GM12878 (cell line): ENCODE measurements around the gene SORBS1. TPM values are rescaled to one million over a fixed set of nuclear protein-coding genes. Genes with fewer than 3 reads are reported as not detected.

ENCODE experiments used
- ATAC-seq: fragments of 200-7000 bp; cut with Tn5 transposase; 3 replicates; pipeline ENCODE4 v1.9.1; 2020; ENCODE audit warnings: mild to moderate bottlenecking, moderate library complexity
- BruUV-seq: library from RNA; stranded (reverse); fragments of 400-500 nt; replicated peaks from 2 replicates; lab custom pipeline; 2021; lab: Mats Ljungman, UMichigan
- CTCF ChIA-PET: fragments of 300-600 bp; sonication (Branson Sonifier 250); formaldehyde crosslinking; extraction: SDS; loops from one replicate; lab custom pipeline; 2021; ENCODE audit warnings: inconsistent platforms; lab: Yijun Ruan, JAX
- POLR2A ChIA-PET: fragments of 350-600 bp; formaldehyde crosslinking; extraction: SDS; loops from one replicate; lab custom pipeline; 2021; ENCODE audit warnings: inconsistent platforms; lab: Charles Lee
- RAD21 ChIA-PET: fragments of 300-600 bp; sonication (Branson Sonifier 250); formaldehyde crosslinking; loops from one replicate; lab custom pipeline; 2023; ENCODE audit warnings: antibody characterized with exemption; ENCODE audit not compliant: unreplicated experiment; lab: Charles Lee
- SMC1A ChIA-PET: fragments of 300-600 bp; sonication (Branson Sonifier 250); formaldehyde crosslinking; loops from one replicate; lab custom pipeline; 2023; ENCODE audit not compliant: unreplicated experiment, uncharacterized antibody; lab: Charles Lee
- DNase-seq: peaks from one replicate; pipeline ENCODE4 v3.0.0-alpha.2; 2011; ENCODE audit warnings: low read depth, low spot score
- FAIRE-seq: peaks from 3 replicates; lab custom pipeline; 2011; peaks lifted over from hg19 to GRCh38; lab: Jason Lieb, UNC
- H2AFZ ChIP-seq: 2 replicates; pipeline ENCODE4 v1.6.0; 2011; ENCODE audit warnings: low read depth, low read length, control low read depth; ENCODE audit not compliant: control insufficient read depth
- H3K27ac ChIP-seq: 2 replicates; pipeline ENCODE4 v1.5.1; 2011; ENCODE audit warnings: control low read depth; ENCODE audit not compliant: control insufficient read depth, insufficient read depth
- H3K27me3 ChIP-seq, 2 experiments: replicated peaks in 1 of 2; 2 replicates each; pipeline versions ENCODE4 v1.6.0 to v1.6.1; 2011; ENCODE audit warnings: low read length in 1 of 2; ENCODE audit not compliant: control insufficient read depth in 2 of 2, insufficient read depth in 2 of 2
- H3K36me3 ChIP-seq, 2 experiments: 2 replicates each; pipeline ENCODE4 v1.5.1; 2011; ENCODE audit warnings: low read length in 1 of 2; ENCODE audit not compliant: control insufficient read depth in 2 of 2, insufficient read depth in 2 of 2
- H3K4me1 ChIP-seq: 2 replicates; pipeline ENCODE4 v1.6.1; 2011; ENCODE audit warnings: mild to moderate bottlenecking, low read length, moderate library complexity, mixed read lengths; ENCODE audit not compliant: control insufficient read depth, insufficient read depth
- H3K4me2 ChIP-seq: 2 replicates; pipeline ENCODE4 v1.6.0; 2011; ENCODE audit warnings: control low read depth; ENCODE audit not compliant: control insufficient read depth, insufficient read depth
- H3K4me3 ChIP-seq: fragments of 200-600 bp; sonication (generic); 2 replicates; pipeline ENCODE4 v1.5.1; 2016
- H3K79me2 ChIP-seq: 2 replicates; pipeline ENCODE4 v1.6.0; 2011; ENCODE audit warnings: low read length; ENCODE audit not compliant: control insufficient read depth, insufficient read depth
- H3K9ac ChIP-seq: 2 replicates; pipeline ENCODE4 v1.8.0; 2011; ENCODE audit warnings: low read length, control low read depth, mixed read lengths; ENCODE audit not compliant: control insufficient read depth, insufficient read depth
- H3K9me3 ChIP-seq: replicated peaks from 3 replicates; pipeline ENCODE4 v1.5.1; 2011; ENCODE audit warnings: mild to moderate bottlenecking, low read length; ENCODE audit not compliant: control insufficient read depth, insufficient read depth
- H4K20me1 ChIP-seq: 2 replicates; pipeline ENCODE4 v1.6.0; 2011; ENCODE audit not compliant: control insufficient read depth, insufficient read depth
- BCL11A ChIP-seq: IDR thresholded peaks from 2 replicates; pipeline ENCODE4 v1.6.1; 2011; ENCODE audit warnings: low read depth, low read length
- CBFB ChIP-seq: IDR thresholded peaks from 2 replicates; pipeline ENCODE4 v1.6.1; 2016; ENCODE audit warnings: antibody characterized with exemption, low read depth
- CHD1 ChIP-seq: IDR thresholded peaks from 2 replicates; pipeline ENCODE4 v1.6.1; 2012; ENCODE audit warnings: low read depth, low read length, improper control_type of control experiment
- EED ChIP-seq: sonication (generic); IDR thresholded peaks from 2 replicates; pipeline ENCODE4 v1.6.1; 2016; ENCODE audit warnings: antibody characterized with exemption, low read depth
- FOXM1 ChIP-seq: IDR thresholded peaks from 2 replicates; pipeline ENCODE4 v1.6.1; 2012; ENCODE audit warnings: low read depth, mild to moderate bottlenecking, inconsistent platforms, low read length, moderate library complexity
- HDAC6 ChIP-seq: fragments of 200-600 bp; sonication (generic); IDR thresholded peaks from one replicate; pipeline ENCODE4 v1.8.0; 2017; ENCODE audit warnings: antibody characterized with exemption; ENCODE audit not compliant: unreplicated experiment
- IKZF1 ChIP-seq: fragments of 450-650 bp; conservative IDR thresholded peaks from 2 replicates; pipeline ENCODE4 v1.6.1; 2017; ENCODE audit warnings: antibody characterized with exemption, mild to moderate bottlenecking
- JUNB ChIP-seq: IDR thresholded peaks from 2 replicates; pipeline ENCODE4 v1.6.1; 2016; ENCODE audit warnings: antibody characterized with exemption, mild to moderate bottlenecking
- KLF5 ChIP-seq: fragments of 450-650 bp; IDR thresholded peaks from 2 replicates; pipeline ENCODE4 v1.6.1; 2014; ENCODE audit warnings: mild to moderate bottlenecking; ENCODE audit not compliant: partially characterized antibody
- MYC ChIP-seq: IDR thresholded peaks from 2 replicates; pipeline ENCODE4 v1.6.1; 2011; ENCODE audit warnings: mild to moderate bottlenecking, low read length, moderate library complexity, inconsistent platforms; ENCODE audit not compliant: insufficient read depth, insufficient replicate concordance, insufficient read length, severe bottlenecking
- NRF1 ChIP-seq: conservative IDR thresholded peaks from 2 replicates; pipeline ENCODE4 v1.6.1; 2011; ENCODE audit warnings: mild to moderate bottlenecking, low read depth, low read length, improper control_type of control experiment
- POLR2A ChIP-seq: IDR thresholded peaks from 2 replicates; pipeline ENCODE4 v1.6.1; 2011; ENCODE audit warnings: low read depth, mild to moderate bottlenecking, low read length
- RUNX3 ChIP-seq: IDR thresholded peaks from 2 replicates; pipeline ENCODE4 v1.6.1; 2012; ENCODE audit warnings: low read length, inconsistent platforms
- SIX5 ChIP-seq: IDR thresholded peaks from 2 replicates; pipeline ENCODE4 v1.6.1; 2011; ENCODE audit warnings: mild to moderate bottlenecking, low read depth, low read length, moderate library complexity; ENCODE audit not compliant: severe bottlenecking
- SMAD5 ChIP-seq: IDR thresholded peaks from 2 replicates; pipeline ENCODE4 v1.6.1; 2016; ENCODE audit warnings: antibody characterized with exemption, low read depth
- SUPT20H ChIP-seq: IDR thresholded peaks from 2 replicates; pipeline ENCODE4 v1.6.1; 2011; ENCODE audit warnings: low read depth, mild to moderate bottlenecking, low read length, moderate library complexity, borderline replicate concordance; ENCODE audit not compliant: control insufficient read depth
- TAF1 ChIP-seq: IDR thresholded peaks from 2 replicates; pipeline ENCODE4 v1.6.1; 2011; ENCODE audit warnings: mild to moderate bottlenecking, low read depth, low read length, borderline replicate concordance
- WRNIP1 ChIP-seq: IDR thresholded peaks from 2 replicates; pipeline ENCODE4 v1.6.1; 2011; ENCODE audit warnings: low read depth, low read length, improper control_type of control experiment, borderline replicate concordance
- ZNF24 ChIP-seq: fragments of 450-650 bp; IDR thresholded peaks from 2 replicates; pipeline ENCODE4 v1.6.1; 2017; ENCODE audit warnings: antibody characterized with exemption, mild to moderate bottlenecking
- ZNF274 ChIP-seq: IDR thresholded peaks from one replicate; pipeline ENCODE4 v1.8.0; 2011; ENCODE audit not compliant: insufficient read length, insufficient read depth
- ZNF384 ChIP-seq: IDR thresholded peaks from 2 replicates; pipeline ENCODE4 v1.6.1; 2012; ENCODE audit warnings: low read depth, mild to moderate bottlenecking, low read length, improper control_type of control experiment, borderline replicate concordance
- WGBS: methylation state at CpG from one replicate; pipeline ENCODE4 v1.1.6; 2016; ENCODE audit warnings: low lambda C conversion rate; ENCODE audit not compliant: insufficient replicate concordance, insufficient coverage; ENCODE audit errors: missing lambda C conversion rate; 5-methylcytosine and 5-hydroxymethylcytosine counted together
- in situ Hi-C: fragments of 300-500 bp; cut with MboI; formaldehyde crosslinking; loops from 9 replicates; pipeline ENCODE4 v1.14.3; 2018; ENCODE audit warnings: mixed read lengths
- intact Hi-C: fragments of 100-400 bp; cut with micrococcal nuclease; formaldehyde crosslinking; loops from one replicate; pipeline ENCODE4 v1.14.2; 2022; ENCODE audit not compliant: unreplicated experiment
- polyA plus RNA-seq, 11 experiments: library from polyadenylated mRNA; depleted of rRNA in 4 of 11; unstranded in 6 of 11; stranded (reverse) in 5 of 11; fragments of >200 nt; fragmentation: Nextera tagmentation in 4 of 11; fragmentation: Illumina TruSeq in 1 of 11; extraction: Ambion mirVana in 4 of 11; extraction: Trizol in 1 of 11; gene quantifications; 1 replicate in 1 of 11; 2 replicates in 10 of 11; pipeline versions ENCODE4 v1.2.1 to v1.2.3, GENCODE V29; 2011 to 2016; ENCODE audit warnings: inconsistent platforms in 2 of 11, missing spikeins in 2 of 11, low read depth in 1 of 11
- total RNA-seq, 4 experiments: library from RNA; depleted of rRNA in 3 of 4; stranded (reverse); fragments of >200 nt in 3 of 4; fragmentation: Illumina TruSeq in 1 of 4; extraction: Trizol in 1 of 4; gene quantifications; 2 replicates each; pipeline versions ENCODE4 v1.2.1 to v1.2.3, GENCODE V29; 2013 to 2021
- TF ChIP-seq, protein P1 (sequence below): fragments of 450-650 bp; IDR thresholded peaks from 2 replicates; pipeline ENCODE4 v1.6.1; 2017; ENCODE audit warnings: low read depth, mild to moderate bottlenecking, moderate library complexity
- TF ChIP-seq, protein P2 (sequence below), 3 experiments: IDR thresholded peaks in 2 of 3; conservative IDR thresholded peaks in 1 of 3; 2 replicates each; pipeline ENCODE4 v1.5.1; 2011; ENCODE audit warnings: low read depth in 3 of 3, low read length in 3 of 3, mild to moderate bottlenecking in 3 of 3, control low read depth in 2 of 3, moderate library complexity in 2 of 3, inconsistent platforms in 1 of 3, mixed read lengths in 1 of 3; ENCODE audit not compliant: control insufficient read depth in 2 of 3, insufficient read depth in 1 of 3; ENCODE audit errors: extremely low read depth in 1 of 3

Gene SORBS1
- total and polyA plus RNA-seq, 10 of the 15 experiments (the other 5 are each of a cell fraction or from before 2014, with no cell fraction given), result 0.13 to 0.75 (median 0.39) TPM

DNA sequence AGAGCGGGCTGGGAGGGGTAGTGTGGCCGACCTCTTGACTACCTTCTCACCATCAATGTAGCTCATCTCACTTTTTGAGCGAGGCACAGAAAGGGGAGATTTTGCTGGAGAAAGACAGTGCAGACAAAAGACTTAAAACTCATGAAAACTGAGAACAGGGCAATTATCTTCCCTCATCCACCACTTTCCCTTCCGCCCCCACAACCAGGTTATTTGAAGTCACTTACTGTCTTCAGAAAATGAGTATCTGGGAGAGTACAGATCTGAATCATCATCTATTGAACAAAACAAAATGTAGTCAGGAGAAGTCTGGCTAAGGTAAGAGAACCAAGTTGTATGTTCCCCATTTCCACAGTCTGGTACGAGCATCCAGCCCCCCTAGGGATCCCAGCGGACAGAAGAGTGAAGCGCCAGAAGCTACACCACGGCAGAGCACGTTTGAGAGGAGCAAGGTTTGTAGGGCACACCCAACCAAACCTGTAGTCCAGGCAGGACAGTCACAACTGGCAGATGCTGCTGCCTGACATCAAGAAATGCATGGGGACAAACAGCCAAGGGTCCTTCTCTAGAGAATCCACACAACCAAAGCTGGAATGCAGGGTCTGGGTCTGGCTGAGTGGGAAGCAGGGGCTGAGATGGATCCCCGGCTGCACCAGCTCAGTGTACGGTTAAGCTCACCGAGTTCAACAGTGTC lies 177.0 kb downstream of the SORBS1 start:
- no peak overlapping the region for H2AFZ ChIP-seq
- ChIA-PET POLR2A (interaction anchor here (0.6 to 0.7 kb wide), 3 partner anchors 8 to 197 kb away, joined by 3 to 7 read pairs (median 3); no protein-coding TSS in a partner anchor), RAD21 (interaction anchor here (0.6 to 8.0 kb wide), 5 partner anchors 8 to 48 kb away, joined by 3 to 67 read pairs (median 4); no protein-coding TSS in a partner anchor), SMC1A (interaction anchor here (0.8 to 13.6 kb wide), 5 partner anchors 9 to 220 kb away, joined by 3 to 153 read pairs (median 4); no protein-coding TSS in a partner anchor), CTCF (interaction anchor here (0.8 to 2.9 kb wide), 5 partner anchors 10 to 220 kb away, joined by 3 to 16 read pairs (median 4); no protein-coding TSS in a partner anchor)
- H3K36me3 ChIP-seq, result no peaks in the 10 kb centered on the region
- in situ Hi-C loops, result no loop called here
- no peak overlapping the region for H3K4me2 ChIP-seq
- H3K9me3 ChIP-seq, result no peaks in the 10 kb centered on the region
- intact Hi-C loops, result no loop called here
- H3K79me2 ChIP-seq, result no peaks in the 10 kb centered on the region
- WGBS, result 76% methylated on average over 12 of the region's 12 CpGs
- no TSS peak for BruUV-seq
- no peak overlapping the region for H3K27ac ChIP-seq
- H4K20me1 ChIP-seq, result no peaks in the 10 kb centered on the region
- H3K27me3 ChIP-seq, result no peaks in the 10 kb centered on the region
- no peak overlapping the region for H3K9ac ChIP-seq
- H3K4me3 ChIP-seq, result no peak overlapping the region
- FAIRE-seq (no peak), ATAC-seq (peak; percentile 45), DNase-seq (no peak)
- H3K4me1 ChIP-seq, result peaks cover 20% of the 10 kb centered on the region
- TF ChIP-seq SIX5 (no peak), JUNB (peak; percentile 83), SUPT20H (no peak), ZNF24 (no peak), TAF1 (no peak), IKZF1 (peak; percentile 65), EED (peak; percentile 81), RUNX3 (peak; percentile 76), FOXM1 (peak; percentile 62; the same call in 1 of the 2 replicates), NRF1 (no peak), POLR2A (no peak), HDAC6 (no peak), CHD1 (no peak), WRNIP1 (no peak), SMAD5 (no peak), ZNF274 (no peak), MYC (no peak), ZNF384 (no peak), BCL11A (peak; percentile 77), CBFB (no peak), KLF5 (no peak)
- TF ChIP-seq, protein P1, sequence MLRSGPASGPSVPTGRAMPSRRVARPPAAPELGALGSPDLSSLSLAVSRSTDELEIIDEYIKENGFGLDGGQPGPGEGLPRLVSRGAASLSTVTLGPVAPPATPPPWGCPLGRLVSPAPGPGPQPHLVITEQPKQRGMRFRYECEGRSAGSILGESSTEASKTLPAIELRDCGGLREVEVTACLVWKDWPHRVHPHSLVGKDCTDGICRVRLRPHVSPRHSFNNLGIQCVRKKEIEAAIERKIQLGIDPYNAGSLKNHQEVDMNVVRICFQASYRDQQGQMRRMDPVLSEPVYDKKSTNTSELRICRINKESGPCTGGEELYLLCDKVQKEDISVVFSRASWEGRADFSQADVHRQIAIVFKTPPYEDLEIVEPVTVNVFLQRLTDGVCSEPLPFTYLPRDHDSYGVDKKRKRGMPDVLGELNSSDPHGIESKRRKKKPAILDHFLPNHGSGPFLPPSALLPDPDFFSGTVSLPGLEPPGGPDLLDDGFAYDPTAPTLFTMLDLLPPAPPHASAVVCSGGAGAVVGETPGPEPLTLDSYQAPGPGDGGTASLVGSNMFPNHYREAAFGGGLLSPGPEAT, result no peak; the same call in 1 of the 2 replicates
- TF ChIP-seq, protein P2, sequence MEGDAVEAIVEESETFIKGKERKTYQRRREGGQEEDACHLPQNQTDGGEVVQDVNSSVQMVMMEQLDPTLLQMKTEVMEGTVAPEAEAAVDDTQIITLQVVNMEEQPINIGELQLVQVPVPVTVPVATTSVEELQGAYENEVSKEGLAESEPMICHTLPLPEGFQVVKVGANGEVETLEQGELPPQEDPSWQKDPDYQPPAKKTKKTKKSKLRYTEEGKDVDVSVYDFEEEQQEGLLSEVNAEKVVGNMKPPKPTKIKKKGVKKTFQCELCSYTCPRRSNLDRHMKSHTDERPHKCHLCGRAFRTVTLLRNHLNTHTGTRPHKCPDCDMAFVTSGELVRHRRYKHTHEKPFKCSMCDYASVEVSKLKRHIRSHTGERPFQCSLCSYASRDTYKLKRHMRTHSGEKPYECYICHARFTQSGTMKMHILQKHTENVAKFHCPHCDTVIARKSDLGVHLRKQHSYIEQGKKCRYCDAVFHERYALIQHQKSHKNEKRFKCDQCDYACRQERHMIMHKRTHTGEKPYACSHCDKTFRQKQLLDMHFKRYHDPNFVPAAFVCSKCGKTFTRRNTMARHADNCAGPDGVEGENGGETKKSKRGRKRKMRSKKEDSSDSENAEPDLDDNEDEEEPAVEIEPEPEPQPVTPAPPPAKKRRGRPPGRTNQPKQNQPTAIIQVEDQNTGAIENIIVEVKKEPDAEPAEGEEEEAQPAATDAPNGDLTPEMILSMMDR (IDR thresholded peaks at IDR 0.05 in 2 of 3, conservative IDR thresholded peaks at IDR 0.05 in 1 of 3; ENCODE audit: control insufficient read depth in 2 of 3, extremely low read depth in 1 of 3, insufficient read depth in 1 of 3, low read depth in 3 of 3, low read length in 3 of 3), result no peak
